Osteocyte (in vitro differentiated cells): Measurements from ENCODE around the gene HRH2. TPM values are rescaled to one million over a fixed set of nuclear protein-coding genes. Genes with fewer than 3 reads are reported as not detected.

ENCODE experiments used
- DNase-seq: peaks from one replicate; pipeline ENCODE4 v3.0.0; 2021; ENCODE audit warnings: mixed read lengths; ENCODE audit not compliant: unreplicated experiment; ENCODE audit errors: extremely low spot score
- H3K27ac Mint-ChIP-seq: one replicate; pipeline ENCODE4 v1.8.0; 2021; ENCODE audit warnings: mild to moderate bottlenecking, mixed read lengths; ENCODE audit not compliant: unreplicated experiment
- H3K27me3 Mint-ChIP-seq: one replicate; pipeline ENCODE4 v1.8.0; 2021; ENCODE audit warnings: mixed read lengths; ENCODE audit not compliant: unreplicated experiment
- H3K36me3 Mint-ChIP-seq: one replicate; pipeline ENCODE4 v1.8.0; 2021; ENCODE audit warnings: mixed read lengths; ENCODE audit not compliant: unreplicated experiment
- H3K4me1 Mint-ChIP-seq: one replicate; pipeline ENCODE4 v1.8.0; 2021; ENCODE audit warnings: mixed read lengths; ENCODE audit not compliant: unreplicated experiment
- H3K4me3 Mint-ChIP-seq: one replicate; pipeline ENCODE4 v1.8.0; 2021; ENCODE audit warnings: mild to moderate bottlenecking, moderate library complexity, mixed read lengths; ENCODE audit not compliant: unreplicated experiment
- H3K9me3 Mint-ChIP-seq: one replicate; pipeline ENCODE4 v1.8.0; 2021; ENCODE audit warnings: mixed read lengths; ENCODE audit not compliant: unreplicated experiment
- total RNA-seq: library from RNA; stranded (reverse); gene quantifications from 2 replicates; pipeline ENCODE4 v1.2.1, GENCODE V29; 2021
- TF ChIP-seq, protein P1 (sequence below): fragments of 200-600 bp; sonication (generic); IDR thresholded peaks from 2 replicates; pipeline ENCODE4 v1.5.0; 2021; ENCODE audit warnings: antibody characterized with exemption, mild to moderate bottlenecking, moderate library complexity

HRH2 gene
- total RNA-seq, 1 donor from 2014 or later: not detected

GRCh38 chr5:175743676-175744210, 85.9 kb downstream of the HRH2 start:
- Mint-ChIP-seq H3K9me3 (no peaks in the 10 kb centered on the region), H3K4me1 (no peaks in the 10 kb centered on the region), H3K27me3 (no peaks in the 10 kb centered on the region), H3K27ac (no peak overlapping the region), H3K4me3 (no peak overlapping the region), H3K36me3 (no peaks in the 10 kb centered on the region)
- TF ChIP-seq, protein P1, sequence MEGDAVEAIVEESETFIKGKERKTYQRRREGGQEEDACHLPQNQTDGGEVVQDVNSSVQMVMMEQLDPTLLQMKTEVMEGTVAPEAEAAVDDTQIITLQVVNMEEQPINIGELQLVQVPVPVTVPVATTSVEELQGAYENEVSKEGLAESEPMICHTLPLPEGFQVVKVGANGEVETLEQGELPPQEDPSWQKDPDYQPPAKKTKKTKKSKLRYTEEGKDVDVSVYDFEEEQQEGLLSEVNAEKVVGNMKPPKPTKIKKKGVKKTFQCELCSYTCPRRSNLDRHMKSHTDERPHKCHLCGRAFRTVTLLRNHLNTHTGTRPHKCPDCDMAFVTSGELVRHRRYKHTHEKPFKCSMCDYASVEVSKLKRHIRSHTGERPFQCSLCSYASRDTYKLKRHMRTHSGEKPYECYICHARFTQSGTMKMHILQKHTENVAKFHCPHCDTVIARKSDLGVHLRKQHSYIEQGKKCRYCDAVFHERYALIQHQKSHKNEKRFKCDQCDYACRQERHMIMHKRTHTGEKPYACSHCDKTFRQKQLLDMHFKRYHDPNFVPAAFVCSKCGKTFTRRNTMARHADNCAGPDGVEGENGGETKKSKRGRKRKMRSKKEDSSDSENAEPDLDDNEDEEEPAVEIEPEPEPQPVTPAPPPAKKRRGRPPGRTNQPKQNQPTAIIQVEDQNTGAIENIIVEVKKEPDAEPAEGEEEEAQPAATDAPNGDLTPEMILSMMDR: no peak
- no peak for DNase-seq

DNA sequence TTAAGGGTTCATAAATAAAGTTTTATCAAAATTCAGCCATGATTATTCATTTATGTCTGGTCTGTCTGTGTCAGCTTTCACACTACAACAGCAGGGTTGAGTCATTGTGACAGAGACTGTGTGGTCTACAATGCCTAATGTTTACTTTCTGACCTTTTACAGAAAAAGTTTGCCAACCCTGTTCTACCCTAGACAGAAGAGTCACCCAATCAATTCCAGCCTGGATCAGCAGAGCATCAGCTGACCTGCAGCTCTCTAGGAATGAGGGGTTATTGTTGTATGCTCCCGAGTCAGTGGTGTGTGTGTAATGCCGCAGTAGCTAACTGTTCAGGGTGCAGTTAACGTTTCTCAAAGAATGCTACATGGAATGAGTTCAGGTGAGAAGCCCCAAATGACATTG, 87.3 kb downstream of the HRH2 start:
- TF ChIP-seq, protein P1: no peak
- Mint-ChIP-seq H3K9me3 (no peaks in the 10 kb centered on the region), H3K4me1 (no peaks in the 10 kb centered on the region), H3K36me3 (no peaks in the 10 kb centered on the region), H3K4me3 (no peak overlapping the region), H3K27ac (no peak overlapping the region), H3K27me3 (no peaks in the 10 kb centered on the region)
- DNase-seq: no peak

GRCh38 chr5:175746851-175747250, 89.0 kb downstream of the HRH2 start:
- H3K27me3 Mint-ChIP-seq: no peaks in the 10 kb centered on the region

GRCh38 chr5:175747539-175748060, 89.7 kb downstream of the HRH2 start:
- TF ChIP-seq, protein P1: no peak
- no peaks in the 10 kb centered on the region for H3K9me3 Mint-ChIP-seq
- H3K27ac Mint-ChIP-seq: no peak overlapping the region
- no peaks in the 10 kb centered on the region for H3K4me1 Mint-ChIP-seq
- DNase-seq: peak; percentile 46
- H3K27me3 Mint-ChIP-seq: no peaks in the 10 kb centered on the region
- H3K36me3 Mint-ChIP-seq: no peaks in the 10 kb centered on the region
- no peak overlapping the region for H3K4me3 Mint-ChIP-seq

More at GRCh38 chr5:175746851-175747250, 89.0 kb downstream of the HRH2 start:
- Mint-ChIP-seq H3K4me3 (no peak overlapping the region), H3K36me3 (no peaks in the 10 kb centered on the region), H3K9me3 (no peaks in the 10 kb centered on the region), H3K27ac (no peak overlapping the region), H3K4me1 (no peaks in the 10 kb centered on the region)
- no peak for DNase-seq
- TF ChIP-seq, protein P1: no peak

GRCh38 chr5:175748650-175749049, 90.8 kb downstream of the HRH2 start:
- Mint-ChIP-seq H3K27ac (no peak overlapping the region), H3K4me3 (no peak overlapping the region), H3K36me3 (no peaks in the 10 kb centered on the region), H3K4me1 (no peaks in the 10 kb centered on the region), H3K27me3 (no peaks in the 10 kb centered on the region), H3K9me3 (no peaks in the 10 kb centered on the region)
- DNase-seq: peak; percentile 80
- TF ChIP-seq, protein P1: no peak
